ENCODE data around the gene CCDC93. TPM values are rescaled to one million over a fixed set of nuclear protein-coding genes. Genes with fewer than 3 reads are reported as not detected.

The CCDC93 gene
- total RNA-seq, 3 donors from 2014 or later: 42.3 to 55.7 (median 42.6) TPM

Other genes starting within 250 kb of the CCDC93 start
- 10 to 100 TPM; 42.4 to 48.1 (median 43.1) TPM for gene DDX18, start 199.4 kb downstream of the CCDC93 start, total RNA-seq
- 10 to 100 TPM; 14.6 to 27.8 (median 14.8) TPM for gene INSIG2, start 74.4 kb upstream of the CCDC93 start, total RNA-seq